A673 (cell line): ENCODE results near the gene PBX1.

ENCODE experiments used
- CTCF ChIP-seq: fragments of 300-800, 200-600 bp; sonication (generic); conservative IDR thresholded peaks from 2 replicates; pipeline ENCODE4 v1.5.1; 2017; ENCODE audit warnings: low read depth, mild to moderate bottlenecking, antibody characterized with exemption, low read length, moderate library complexity, mixed read lengths
- EZH2 ChIP-seq: fragments of 200-600 bp; sonication (generic); IDR thresholded peaks from 2 replicates; pipeline ENCODE4 v1.6.1; 2017; ENCODE audit warnings: borderline replicate concordance, low read depth, mild to moderate bottlenecking, mixed read lengths, antibody characterized with exemption, low read length; ENCODE audit not compliant: poor library complexity, severe bottlenecking

GRCh38 chr1:164713456-164714207 is 154.6 kb downstream of the PBX1 start:
- TF ChIP-seq CTCF (no peak), EZH2 (no peak)
